Esophagus muscularis mucosa (tissue), 4 donors: ENCODE results near the gene ATRIP. TPM values are rescaled to one million over a fixed set of nuclear protein-coding genes. Genes with fewer than 3 reads are reported as not detected.
"Not testable (repeated sequence)": the region's sequence is repeated elsewhere in the genome, so short reads cannot be mapped to it uniquely, and the experiment has no call there.

Experiments used
- DNase-seq: peaks from one replicate; pipeline ENCODE4 v3.0.0-alpha.2; 2017; ENCODE audit errors: extremely low spot score
- H3K27ac ChIP-seq, 4 donors: fragments of 200-600 bp; sonication (generic); replicated peaks in 1 of 4; 1 replicate in 3 of 4; 2 replicates in 1 of 4; pipeline ENCODE4 v1.5.1; 2016 to 2019; ENCODE audit warnings: mild to moderate bottlenecking in 1 of 4
- H3K27me3 ChIP-seq, 4 donors: fragments of 200-600 bp; sonication (generic); one replicate each; pipeline versions ENCODE4 v1.5.1 to v1.6.0; 2016 to 2019
- H3K36me3 ChIP-seq, 4 donors: fragments of 200-600 bp; sonication (generic); one replicate each; pipeline ENCODE4 v1.5.1; 2016 to 2019
- H3K4me1 ChIP-seq, 4 donors: fragments of 200-600 bp; sonication (generic); one replicate each; pipeline ENCODE4 v1.5.1; 2016 to 2019
- H3K4me3 ChIP-seq, 4 donors: fragments of 200-600 bp; sonication (generic); 1 replicate in 2 of 4; 2 replicates in 2 of 4; pipeline ENCODE4 v1.5.1; 2016 to 2019; ENCODE audit warnings: mild to moderate bottlenecking in 4 of 4, moderate library complexity in 1 of 4
- H3K9me3 ChIP-seq, 4 donors: fragments of 200-600 bp; sonication (generic); 1 replicate in 3 of 4; 2 replicates in 1 of 4; pipeline ENCODE4 v1.5.1; 2016 to 2019
- EP300 ChIP-seq: sonication (generic); formaldehyde crosslinking; IDR thresholded peaks from one replicate; pipeline ENCODE4 v1.6.1; 2017; ENCODE audit warnings: antibody characterized with exemption
- POLR2A ChIP-seq: fragments of 450-650 bp; IDR thresholded peaks from one replicate; pipeline ENCODE4 v1.6.1; 2017; ENCODE audit warnings: antibody characterized with exemption, moderate library complexity, mild to moderate bottlenecking, low read depth
- POLR2AphosphoS5 ChIP-seq, 2 donors: sonication (generic); formaldehyde crosslinking; IDR thresholded peaks; one replicate each; pipeline ENCODE4 v1.6.1; 2017; ENCODE audit warnings: antibody characterized with exemption in 2 of 2
- WGBS: methylation state at CpG from one replicate; pipeline ENCODE4 v1.1.5; 2018; 5-methylcytosine and 5-hydroxymethylcytosine counted together
- intact Hi-C: fragments of 100-400 bp; cut with DNase I; formaldehyde crosslinking; loops from one replicate; pipeline ENCODE4 v1.15.1; 2023
- total RNA-seq, 4 donors: library from RNA; depleted of rRNA; stranded (reverse); fragments of >200 nt; gene quantifications; one replicate each; pipeline versions ENCODE4 v1.1.0 to v1.2.1, GENCODE V29; 2016
- TF ChIP-seq, protein P1 (sequence below), 3 experiments: fragments of 200-600 bp in 2 of 3; fragments of 450-650 bp in 1 of 3; sonication (generic) in 2 of 3; IDR thresholded peaks; one replicate each; pipeline ENCODE4 v1.5.1; 2017 to 2019; ENCODE audit warnings: antibody characterized with exemption in 3 of 3, mild to moderate bottlenecking in 2 of 3, moderate library complexity in 1 of 3

ATRIP gene
- total RNA-seq, 4 donors from 2014 or later = 4.2 to 8.5 (median 5.3) TPM

- Histone ChIP-seq H3K36me3 (peaks cover 4 to 13% (median 11%) of the 10 kb centered on the region in 4 donors), H3K4me1 (peaks cover 14 to 38% (median 29%) of the 10 kb centered on the region in 4 donors), H3K9me3 (no peaks in the 10 kb centered on the region), H3K4me3 (no peak overlapping the region), H3K27ac (peak overlapping the region; percentile 17 to 95 (median 22)), H3K27me3 (peaks cover 0 to 6% (median 0%) of the 10 kb centered on the region in 4 donors)
- WGBS = 70% methylated on average over 4 of the region's 4 CpGs
- DNase-seq = peak; percentile 85
- intact Hi-C loops = loop anchor here (10.0 kb wide), 1 partner anchor 125 kb away; no protein-coding TSS in a partner anchor
- no peak for TF ChIP-seq POLR2A
- TF ChIP-seq, protein P1, sequence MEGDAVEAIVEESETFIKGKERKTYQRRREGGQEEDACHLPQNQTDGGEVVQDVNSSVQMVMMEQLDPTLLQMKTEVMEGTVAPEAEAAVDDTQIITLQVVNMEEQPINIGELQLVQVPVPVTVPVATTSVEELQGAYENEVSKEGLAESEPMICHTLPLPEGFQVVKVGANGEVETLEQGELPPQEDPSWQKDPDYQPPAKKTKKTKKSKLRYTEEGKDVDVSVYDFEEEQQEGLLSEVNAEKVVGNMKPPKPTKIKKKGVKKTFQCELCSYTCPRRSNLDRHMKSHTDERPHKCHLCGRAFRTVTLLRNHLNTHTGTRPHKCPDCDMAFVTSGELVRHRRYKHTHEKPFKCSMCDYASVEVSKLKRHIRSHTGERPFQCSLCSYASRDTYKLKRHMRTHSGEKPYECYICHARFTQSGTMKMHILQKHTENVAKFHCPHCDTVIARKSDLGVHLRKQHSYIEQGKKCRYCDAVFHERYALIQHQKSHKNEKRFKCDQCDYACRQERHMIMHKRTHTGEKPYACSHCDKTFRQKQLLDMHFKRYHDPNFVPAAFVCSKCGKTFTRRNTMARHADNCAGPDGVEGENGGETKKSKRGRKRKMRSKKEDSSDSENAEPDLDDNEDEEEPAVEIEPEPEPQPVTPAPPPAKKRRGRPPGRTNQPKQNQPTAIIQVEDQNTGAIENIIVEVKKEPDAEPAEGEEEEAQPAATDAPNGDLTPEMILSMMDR (IDR thresholded peaks at IDR 0.05) = no peak
- no peak for TF ChIP-seq POLR2AphosphoS5 (IDR thresholded peaks at IDR 0.05)
- TF ChIP-seq EP300 = no peak
These were observed 47.0 kb upstream of the ATRIP start for GRCh38 chr3:48399387-48400172.

DNA sequence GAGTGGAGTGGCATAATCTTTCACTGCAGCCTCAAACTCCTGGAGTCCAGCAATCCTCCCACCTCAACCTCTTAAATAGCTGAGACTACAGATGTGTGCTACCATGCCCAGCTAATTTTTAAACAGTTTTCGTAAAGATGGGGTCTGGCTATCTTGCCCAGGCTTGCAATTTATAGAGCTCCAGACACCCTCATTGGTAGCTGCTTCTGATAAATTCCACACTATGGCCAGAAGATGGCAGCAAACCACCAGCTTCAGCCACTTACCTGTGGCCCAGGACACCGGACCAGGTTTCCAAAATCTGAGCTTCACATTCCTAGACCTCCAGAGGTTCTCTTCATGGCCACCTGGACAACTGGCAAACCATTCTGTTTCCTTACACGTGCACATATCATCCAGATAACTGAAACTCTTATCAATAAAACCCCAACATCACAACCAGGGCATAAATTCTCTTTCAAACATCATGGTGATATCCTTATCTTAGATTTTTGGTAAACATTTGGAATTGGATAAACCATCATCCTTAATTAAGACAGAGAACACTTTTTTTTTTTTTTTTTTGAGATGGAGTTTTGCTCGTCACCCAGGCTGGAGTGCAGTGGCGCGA is 45.6 kb upstream of the ATRIP start:
- Histone ChIP-seq H3K9me3 (no peaks in the 10 kb centered on the region), H3K4me3 (no peak overlapping the region), H3K27ac (peak overlapping the region; percentile 84 to 96 (median 95)), H3K4me1 (peaks cover 14 to 51% (median 33%) of the 10 kb centered on the region in 4 donors), H3K36me3 (peaks cover 15 to 26% (median 24%) of the 10 kb centered on the region in 4 donors), H3K27me3 (no peaks in the 10 kb centered on the region)
- TF ChIP-seq POLR2AphosphoS5 (IDR thresholded peaks at IDR 0.05) (peak; percentile 35 to 44), EP300 (no peak), POLR2A (no peak)
- TF ChIP-seq, protein P1 (IDR thresholded peaks at IDR 0.05) = peak; percentile 79 to 98 (median 84)
- DNase-seq = no peak
- intact Hi-C loops = loop anchor here (1.0 kb wide), 1 partner anchor 34 kb away; no protein-coding TSS in a partner anchor
- 62% methylated on average over 6 of the region's 6 CpGs for WGBS

DNA sequence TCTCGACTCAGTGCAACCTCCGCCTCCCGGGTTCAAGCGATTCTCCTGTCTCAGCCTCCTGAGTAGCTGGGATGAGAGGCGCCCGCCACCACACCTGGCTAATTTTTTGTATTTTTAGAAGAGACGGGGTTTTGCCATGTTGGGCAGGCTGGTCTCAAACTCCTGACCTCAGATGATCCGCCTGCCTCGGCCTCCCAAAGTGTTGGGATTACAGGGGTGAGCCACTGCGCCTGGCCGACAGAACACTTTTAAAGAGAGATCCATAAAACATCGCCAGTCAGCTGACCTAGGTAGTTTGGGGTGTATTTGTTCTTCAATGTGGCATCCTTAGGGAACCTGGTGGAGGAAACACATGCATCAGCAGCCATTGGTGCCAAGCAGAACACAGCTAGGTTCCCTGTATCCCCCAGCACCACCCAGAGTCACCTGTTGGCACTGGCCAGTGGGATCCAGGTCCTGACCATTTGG is 45.1 kb upstream of the ATRIP start:
- DNase-seq, H3K9me3 ChIP-seq, H3K4me3 ChIP-seq, H3K27me3 ChIP-seq: not testable (repeated sequence)
- 78% methylated on average over 12 of the region's 12 CpGs for WGBS
- H3K36me3 ChIP-seq = peaks cover 18 to 32% (median 29%) of the 10 kb centered on the region in 4 donors
- intact Hi-C loops = loop anchor here (1.0 kb wide), 1 partner anchor 34 kb away; no protein-coding TSS in a partner anchor
- peak overlapping the region; percentile 84 to 96 (median 95) for H3K27ac ChIP-seq
- H3K4me1 ChIP-seq = peaks cover 14 to 51% (median 33%) of the 10 kb centered on the region in 4 donors

- WGBS = 34% methylated on average over 8 of the region's 8 CpGs
These were observed 44.2 kb upstream of the ATRIP start for GRCh38 chr3:48402281-48402732.

DNA sequence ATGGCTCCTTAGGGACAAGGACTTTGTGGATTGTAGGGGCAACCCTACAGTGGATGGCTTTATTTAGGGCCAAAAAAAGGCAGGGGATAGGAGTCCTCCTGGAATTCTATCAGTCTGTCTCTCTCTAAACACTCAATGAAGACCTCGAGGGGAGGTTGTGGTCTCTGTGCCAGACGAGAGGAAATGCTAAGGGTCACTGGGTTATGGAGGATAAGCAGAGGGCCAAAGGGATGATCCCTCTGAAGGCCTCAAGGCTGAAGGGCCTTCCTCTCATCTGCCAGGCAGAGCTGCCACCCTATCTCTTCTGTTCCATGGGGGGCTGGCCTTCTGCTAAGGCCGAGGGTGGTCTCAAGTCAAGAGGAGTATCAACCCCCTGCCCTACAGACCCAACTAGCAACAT is 43.6 kb upstream of the ATRIP start:
- H3K9me3 ChIP-seq = no peaks in the 10 kb centered on the region
- TF ChIP-seq POLR2A (no peak), POLR2AphosphoS5 (IDR thresholded peaks at IDR 0.05) (no peak)
- TF ChIP-seq, protein P1 (IDR thresholded peaks at IDR 0.05) = no peak
- H3K27me3 ChIP-seq = no peaks in the 10 kb centered on the region
- DNase-seq = no peak
- intact Hi-C loops = no loop called here
- 78% methylated on average over 3 of the region's 3 CpGs for WGBS
- peaks cover 14 to 51% (median 33%) of the 10 kb centered on the region in 4 donors for H3K4me1 ChIP-seq
- peak overlapping the region; percentile 84 to 96 (median 95) for H3K27ac ChIP-seq
- no peak overlapping the region for H3K4me3 ChIP-seq
- peaks cover 24 to 46% (median 43%) of the 10 kb centered on the region in 4 donors for H3K36me3 ChIP-seq

More at GRCh38 chr3:48402281-48402732, 44.2 kb upstream of the ATRIP start:
- Histone ChIP-seq H3K4me1 (peaks cover 14 to 51% (median 33%) of the 10 kb centered on the region in 4 donors), H3K27me3 (no peaks in the 10 kb centered on the region), H3K4me3 (no peak overlapping the region), H3K27ac (peak overlapping the region; percentile 84 to 96 (median 95)), H3K36me3 (peaks cover 24 to 40% (median 37%) of the 10 kb centered on the region in 4 donors), H3K9me3 (no peaks in the 10 kb centered on the region)
- TF ChIP-seq EP300 = peak; percentile 76
- peak; percentile 91 to 94 for TF ChIP-seq POLR2AphosphoS5 (IDR thresholded peaks at IDR 0.05)
- TF ChIP-seq POLR2A = no peak
- intact Hi-C loops = no loop called here
- DNase-seq = peak; percentile 98
